Mesenchymal stem cell (in vitro differentiated cells and primary cell): ENCODE data around the gene EEFSEC.
A peak's percentile ranks its signal among the peaks of the same experiment; 100 is the strongest.

Source experiments
- DNase-seq: peaks from one replicate; pipeline ENCODE4 v3.0.0-alpha.2; 2013
- H2AFZ ChIP-seq: one replicate; pipeline ENCODE4 v1.6.1; 2013; ENCODE audit warnings: low read depth, mild to moderate bottlenecking, control low read depth, inconsistent platforms, low read length, moderate library complexity
- H2AK5ac ChIP-seq: 2 replicates; pipeline ENCODE4 v1.6.1; 2013; ENCODE audit warnings: low read length, moderate library complexity, mild to moderate bottlenecking, inconsistent platforms; ENCODE audit not compliant: severe bottlenecking
- H2BK120ac ChIP-seq: one replicate; pipeline ENCODE4 v1.6.1; 2013; ENCODE audit warnings: low read depth, mild to moderate bottlenecking, inconsistent platforms, low read length, moderate library complexity
- H2BK12ac ChIP-seq, 2 experiments: one replicate each; pipeline ENCODE4 v1.6.1; 2013; ENCODE audit warnings: inconsistent platforms in 2 of 2, low read length in 2 of 2, mild to moderate bottlenecking in 2 of 2, moderate library complexity in 2 of 2, control low read depth in 1 of 2
- H2BK15ac ChIP-seq: one replicate; pipeline ENCODE4 v1.6.1; 2013; ENCODE audit warnings: mild to moderate bottlenecking, low read depth, inconsistent platforms; ENCODE audit not compliant: poor library complexity, severe bottlenecking
- H2BK5ac ChIP-seq: 2 replicates; pipeline ENCODE4 v1.6.1; 2013; ENCODE audit warnings: low read depth, mild to moderate bottlenecking, low read length, control low read depth, inconsistent platforms; ENCODE audit not compliant: poor library complexity, severe bottlenecking
- H3K14ac ChIP-seq, 2 experiments: one replicate each; pipeline ENCODE4 v1.6.1; 2013; ENCODE audit warnings: inconsistent platforms in 2 of 2, low read length in 2 of 2, control low read depth in 1 of 2, mild to moderate bottlenecking in 1 of 2, moderate library complexity in 1 of 2
- H3K18ac ChIP-seq, 2 experiments: one replicate each; pipeline ENCODE4 v1.6.1; 2013; ENCODE audit warnings: inconsistent platforms in 2 of 2, low read length in 2 of 2, control low read depth in 1 of 2, low read depth in 1 of 2, mild to moderate bottlenecking in 1 of 2
- H3K23ac ChIP-seq, 2 experiments: one replicate each; pipeline ENCODE4 v1.6.1; 2013; ENCODE audit warnings: inconsistent platforms in 2 of 2, low read length in 2 of 2, mild to moderate bottlenecking in 2 of 2, moderate library complexity in 2 of 2, control low read depth in 1 of 2
- H3K27ac ChIP-seq: 2 replicates; pipeline ENCODE4 v1.5.1; 2013; ENCODE audit warnings: mild to moderate bottlenecking, moderate library complexity, low read length, control low read depth, inconsistent platforms; ENCODE audit not compliant: poor library complexity, severe bottlenecking
- H3K27me3 ChIP-seq, 2 experiments: 2 replicates each; pipeline versions ENCODE4 v1.6.1 to v1.7.0; 2013; ENCODE audit warnings: low read length in 2 of 2, mild to moderate bottlenecking in 2 of 2, moderate library complexity in 2 of 2, control low read depth in 1 of 2, inconsistent platforms in 1 of 2; ENCODE audit not compliant: control insufficient read depth in 1 of 2, insufficient read depth in 1 of 2
- H3K36me3 ChIP-seq, 2 experiments: 2 replicates each; pipeline versions ENCODE4 v1.6.1 to v1.7.0; 2013; ENCODE audit warnings: low read length in 2 of 2, control low read depth in 1 of 2, inconsistent platforms in 1 of 2, low read depth in 1 of 2, mild to moderate bottlenecking in 1 of 2; ENCODE audit not compliant: insufficient read depth in 2 of 2, control insufficient read depth in 1 of 2
- H3K4ac ChIP-seq, 2 experiments: one replicate each; pipeline ENCODE4 v1.6.1; 2013; ENCODE audit warnings: inconsistent platforms in 2 of 2, low read length in 2 of 2, mild to moderate bottlenecking in 2 of 2, moderate library complexity in 2 of 2, control low read depth in 1 of 2, low read depth in 1 of 2
- H3K4me1 ChIP-seq: 2 replicates; pipeline ENCODE4 v1.6.1; 2013; ENCODE audit warnings: low read depth, low read length, control low read depth; ENCODE audit not compliant: control insufficient read depth, insufficient read depth
- H3K4me2 ChIP-seq: 2 replicates; pipeline ENCODE4 v1.6.1; 2013; ENCODE audit warnings: low read length, mild to moderate bottlenecking, inconsistent platforms; ENCODE audit not compliant: poor library complexity, severe bottlenecking
- H3K4me3 ChIP-seq, 2 experiments: 2 replicates each; pipeline versions ENCODE4 v1.5.1 to v1.7.0; 2013; ENCODE audit warnings: low read length in 2 of 2, mild to moderate bottlenecking in 2 of 2, control low read depth in 1 of 2, low read depth in 1 of 2; ENCODE audit not compliant: insufficient read depth in 1 of 2
- H3K79me1 ChIP-seq: replicated peaks from 2 replicates; pipeline ENCODE4 v1.6.1; 2013; ENCODE audit warnings: mild to moderate bottlenecking, control low read depth, low read length, inconsistent platforms; ENCODE audit not compliant: poor library complexity, severe bottlenecking
- H3K9ac ChIP-seq: 2 replicates; pipeline ENCODE4 v1.7.0; 2013; ENCODE audit warnings: mild to moderate bottlenecking, low read length, moderate library complexity
- H3K9me3 ChIP-seq: 2 replicates; pipeline ENCODE4 v1.7.0; 2013; ENCODE audit warnings: mild to moderate bottlenecking, low read length; ENCODE audit not compliant: control insufficient read depth
- H4K8ac ChIP-seq: one replicate; pipeline ENCODE4 v1.6.1; 2013; ENCODE audit warnings: inconsistent platforms, mild to moderate bottlenecking, low read length, moderate library complexity
- H4K91ac ChIP-seq: one replicate; pipeline ENCODE4 v1.6.1; 2013; ENCODE audit warnings: mild to moderate bottlenecking, low read length, inconsistent platforms
- WGBS: methylation state at CpG from one replicate; pipeline ENCODE4 v1.1.7; 2013; ENCODE audit warnings: mixed read lengths; 5-methylcytosine and 5-hydroxymethylcytosine counted together

The EEFSEC gene

GRCh38 chr3:128166971-128167453 lies 13.7 kb downstream of the EEFSEC start:
- H3K18ac ChIP-seq: no peak overlapping the region
- no peak overlapping the region for H3K9ac ChIP-seq
- no peak overlapping the region for H2BK12ac ChIP-seq
- H2AK5ac ChIP-seq: no peak overlapping the region
- H3K4me2 ChIP-seq: no peak overlapping the region
- H3K14ac ChIP-seq: no peak overlapping the region
- no peak overlapping the region for H2BK5ac ChIP-seq
- no peak overlapping the region for H3K23ac ChIP-seq
- 98% methylated on average over 5 of the region's 5 CpGs for WGBS
- no peak overlapping the region for H3K27ac ChIP-seq
- H3K79me1 ChIP-seq: peaks cover 31% of the 10 kb centered on the region
- H3K9me3 ChIP-seq: no peaks in the 10 kb centered on the region
- no peaks in the 10 kb centered on the region for H3K4me1 ChIP-seq
- no peak overlapping the region for H2BK15ac ChIP-seq
- no peak for DNase-seq
- no peak overlapping the region for H4K8ac ChIP-seq
- no peak overlapping the region for H2BK120ac ChIP-seq
- H2AFZ ChIP-seq: no peak overlapping the region
- H3K36me3 ChIP-seq: peaks cover 0 to 7% of the 10 kb centered on the region in 2 experiments
- H3K27me3 ChIP-seq: no peaks in the 10 kb centered on the region
- no peak overlapping the region for H4K91ac ChIP-seq
- no peak overlapping the region for H3K4me3 ChIP-seq
- no peak overlapping the region for H3K4ac ChIP-seq

DNA sequence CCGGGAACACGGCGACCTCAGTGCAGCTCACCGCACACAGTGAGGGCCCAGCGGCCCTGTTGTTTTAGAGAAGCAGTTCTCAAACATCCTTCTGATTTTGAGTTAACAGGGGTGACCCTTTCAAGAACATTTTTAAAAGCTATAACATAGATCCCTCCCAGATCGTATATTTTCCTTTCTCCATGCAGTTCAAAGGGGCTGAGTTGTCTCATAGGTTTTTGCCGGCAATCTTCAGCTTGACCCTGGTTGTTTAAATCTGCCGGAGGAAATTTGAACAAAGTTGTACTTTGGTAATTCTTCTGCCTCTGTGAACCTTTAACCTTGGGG lies 14.3 kb downstream of the EEFSEC start:
- H2BK5ac ChIP-seq: no peak overlapping the region
- H3K27me3 ChIP-seq: no peaks in the 10 kb centered on the region
- H4K91ac ChIP-seq: no peak overlapping the region
- no peak overlapping the region for H3K4me3 ChIP-seq
- no peak overlapping the region for H3K18ac ChIP-seq
- H3K4ac ChIP-seq: no peak overlapping the region
- no peaks in the 10 kb centered on the region for H3K4me1 ChIP-seq
- no peak overlapping the region for H2AK5ac ChIP-seq
- no peak overlapping the region for H4K8ac ChIP-seq
- 88% methylated on average over 8 of the region's 8 CpGs for WGBS
- peaks cover 0 to 3% of the 10 kb centered on the region in 2 experiments for H3K36me3 ChIP-seq
- no peak for DNase-seq
- H2AFZ ChIP-seq: no peak overlapping the region
- no peak overlapping the region for H3K23ac ChIP-seq
- H3K14ac ChIP-seq: no peak overlapping the region
- H3K9ac ChIP-seq: no peak overlapping the region
- H3K4me2 ChIP-seq: no peak overlapping the region
- H3K27ac ChIP-seq: no peak overlapping the region
- H2BK12ac ChIP-seq: no peak overlapping the region
- H2BK15ac ChIP-seq: no peak overlapping the region
- H3K79me1 ChIP-seq: peaks cover 31% of the 10 kb centered on the region
- no peak overlapping the region for H2BK120ac ChIP-seq
- no peaks in the 10 kb centered on the region for H3K9me3 ChIP-seq

GRCh38 chr3:128167973-128168674 lies 14.8 kb downstream of the EEFSEC start:
- no peak overlapping the region for H4K91ac ChIP-seq
- H3K36me3 ChIP-seq: peaks cover 0 to 3% of the 10 kb centered on the region in 2 experiments
- H4K8ac ChIP-seq: no peak overlapping the region
- 69% methylated on average over 5 of the region's 5 CpGs for WGBS
- no peak overlapping the region for H3K4ac ChIP-seq
- no peak for DNase-seq
- H2BK12ac ChIP-seq: no peak overlapping the region
- no peak overlapping the region for H3K4me2 ChIP-seq
- no peak overlapping the region for H3K14ac ChIP-seq
- no peak overlapping the region for H3K27ac ChIP-seq
- H3K4me3 ChIP-seq: no peak overlapping the region
- peaks cover 31% of the 10 kb centered on the region for H3K79me1 ChIP-seq
- no peak overlapping the region for H2AFZ ChIP-seq
- no peaks in the 10 kb centered on the region for H3K9me3 ChIP-seq
- H3K18ac ChIP-seq: no peak overlapping the region
- no peaks in the 10 kb centered on the region for H3K4me1 ChIP-seq
- H2BK15ac ChIP-seq: no peak overlapping the region
- H3K9ac ChIP-seq: no peak overlapping the region
- H3K23ac ChIP-seq: peak overlapping the region in 1 of 2 experiments; percentile 38
- H3K27me3 ChIP-seq: no peaks in the 10 kb centered on the region
- no peak overlapping the region for H2BK120ac ChIP-seq
- H2AK5ac ChIP-seq: no peak overlapping the region
- no peak overlapping the region for H2BK5ac ChIP-seq

DNA sequence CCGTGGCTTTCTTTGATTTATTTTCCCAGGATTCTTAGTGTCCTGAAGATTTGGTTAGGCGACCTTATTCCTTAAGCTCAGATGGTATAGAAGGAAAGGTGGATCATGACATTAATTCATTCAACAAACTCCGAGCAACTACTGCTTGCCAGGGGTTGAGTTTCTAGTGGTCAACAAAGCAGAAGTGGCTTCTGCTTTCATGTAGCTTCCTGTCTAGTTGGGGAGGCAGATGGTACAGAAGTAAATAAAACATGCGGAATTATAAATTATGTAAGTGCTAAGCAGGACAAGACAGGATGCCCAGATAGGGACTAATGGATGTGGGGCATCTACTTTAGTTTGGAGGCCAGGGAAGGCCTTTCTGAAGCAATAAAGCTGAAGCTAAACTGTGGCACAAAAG lies 15.6 kb downstream of the EEFSEC start:
- WGBS: 94% methylated on average over 4 of the region's 4 CpGs
- Histone ChIP-seq H2BK120ac (no peak overlapping the region), H3K4me1 (no peaks in the 10 kb centered on the region), H3K27me3 (no peaks in the 10 kb centered on the region), H2AK5ac (no peak overlapping the region), H3K18ac (no peak overlapping the region), H3K14ac (no peak overlapping the region), H4K8ac (no peak overlapping the region), H3K4ac (no peak overlapping the region), H3K4me2 (no peak overlapping the region), H2BK5ac (no peak overlapping the region), H2BK12ac (no peak overlapping the region), H3K4me3 (no peak overlapping the region), H2AFZ (no peak overlapping the region), H2BK15ac (no peak overlapping the region), H3K23ac (no peak overlapping the region), H3K36me3 (peaks cover under 1 to 3% of the 10 kb centered on the region in 2 experiments), H4K91ac (no peak overlapping the region), H3K9me3 (no peaks in the 10 kb centered on the region), H3K79me1 (peaks cover 29% of the 10 kb centered on the region), H3K9ac (no peak overlapping the region), H3K27ac (no peak overlapping the region)
- no peak for DNase-seq
